Memory B cell (primary cell): Measurements from ENCODE around the gene PITPNM2.
"Not testable (repeated sequence)": the region's sequence is repeated elsewhere in the genome, so short reads cannot be mapped to it uniquely, and the experiment has no call there.

Experiments used
- ATAC-seq: fragments of 150-1000 bp; cut with Tn5 transposase; 2 replicates; pipeline ENCODE4 v1.10.0; 2021; ENCODE audit warnings: low read depth, mild to moderate bottlenecking, moderate library complexity
- DNase-seq, 2 donors: peaks; one replicate each; pipeline ENCODE4 v3.0.0; 2022; ENCODE audit warnings: low spot score in 2 of 2
- H3K27ac Mint-ChIP-seq: one replicate; pipeline ENCODE4 v1.8.0; 2022; ENCODE audit warnings: mild to moderate bottlenecking, moderate library complexity, mixed read lengths
- H3K27me3 Mint-ChIP-seq: one replicate; pipeline ENCODE4 v1.8.0; 2022; ENCODE audit warnings: mixed read lengths
- H3K36me3 Mint-ChIP-seq: one replicate; pipeline ENCODE4 v1.8.0; 2022; ENCODE audit warnings: mild to moderate bottlenecking, mixed read lengths
- H3K4me1 Mint-ChIP-seq: one replicate; pipeline ENCODE4 v1.8.0; 2022; ENCODE audit warnings: mixed read lengths
- H3K4me3 Mint-ChIP-seq: one replicate; pipeline ENCODE4 v1.8.0; 2022; ENCODE audit warnings: mild to moderate bottlenecking, moderate library complexity, mixed read lengths
- H3K9me3 Mint-ChIP-seq: one replicate; pipeline ENCODE4 v1.8.0; 2022; ENCODE audit warnings: mixed read lengths

The PITPNM2 gene

DNA sequence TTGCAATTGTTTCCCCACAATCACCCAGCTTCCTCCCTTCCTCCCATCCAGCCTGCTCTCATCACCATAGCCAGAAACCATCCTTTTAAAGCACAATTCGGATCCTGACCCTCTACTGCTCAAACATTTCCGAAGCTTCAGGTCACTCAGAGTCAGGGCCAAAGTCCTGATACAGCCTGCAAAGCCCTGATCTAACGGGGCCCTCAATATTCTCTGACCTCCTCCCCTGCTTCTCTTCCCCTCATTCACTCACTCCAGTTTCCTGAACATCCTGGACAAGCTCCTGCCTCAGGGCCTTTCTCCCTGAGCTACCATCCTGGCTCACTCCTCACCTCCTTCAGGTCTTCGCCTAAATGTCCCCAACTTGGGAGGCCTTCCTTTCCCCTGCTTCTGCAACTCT lies 46.1 kb downstream of the PITPNM2 start:
- H3K4me3 Mint-ChIP-seq: no peak overlapping the region
- DNase-seq: no peak
- ATAC-seq: no peak
- H3K27ac Mint-ChIP-seq: peak overlapping the region; percentile 82
- H3K36me3 Mint-ChIP-seq: peaks cover 12% of the 10 kb centered on the region
- H3K4me1 Mint-ChIP-seq: peaks cover 37% of the 10 kb centered on the region
- H3K9me3 Mint-ChIP-seq: no peaks in the 10 kb centered on the region
- H3K27me3 Mint-ChIP-seq: no peaks in the 10 kb centered on the region

DNA sequence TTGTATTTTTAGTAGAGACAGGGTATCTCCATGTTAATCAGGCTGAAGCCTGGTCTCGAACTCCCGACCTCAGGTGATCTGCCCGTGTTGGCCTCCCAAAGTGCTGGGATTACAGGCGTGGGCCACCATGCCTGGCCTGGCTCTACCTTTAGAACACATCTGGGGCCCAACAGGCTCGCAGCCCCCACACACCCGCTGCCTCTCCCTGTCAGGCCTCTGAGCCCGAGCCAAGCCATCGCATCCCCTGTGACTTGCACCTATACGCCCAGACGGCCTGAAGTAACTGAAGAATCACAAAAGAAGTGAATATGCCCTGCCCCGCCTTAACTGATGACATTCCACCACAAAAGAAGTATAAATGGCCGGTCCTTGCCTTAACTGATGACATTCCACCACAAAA lies 46.8 kb downstream of the PITPNM2 start:
- ATAC-seq, DNase-seq, H3K9me3 Mint-ChIP-seq, H3K4me3 Mint-ChIP-seq, H3K27ac Mint-ChIP-seq, H3K27me3 Mint-ChIP-seq: not testable (repeated sequence)
- Mint-ChIP-seq H3K36me3 (peaks cover 11% of the 10 kb centered on the region), H3K4me1 (peaks cover 43% of the 10 kb centered on the region)

DNA sequence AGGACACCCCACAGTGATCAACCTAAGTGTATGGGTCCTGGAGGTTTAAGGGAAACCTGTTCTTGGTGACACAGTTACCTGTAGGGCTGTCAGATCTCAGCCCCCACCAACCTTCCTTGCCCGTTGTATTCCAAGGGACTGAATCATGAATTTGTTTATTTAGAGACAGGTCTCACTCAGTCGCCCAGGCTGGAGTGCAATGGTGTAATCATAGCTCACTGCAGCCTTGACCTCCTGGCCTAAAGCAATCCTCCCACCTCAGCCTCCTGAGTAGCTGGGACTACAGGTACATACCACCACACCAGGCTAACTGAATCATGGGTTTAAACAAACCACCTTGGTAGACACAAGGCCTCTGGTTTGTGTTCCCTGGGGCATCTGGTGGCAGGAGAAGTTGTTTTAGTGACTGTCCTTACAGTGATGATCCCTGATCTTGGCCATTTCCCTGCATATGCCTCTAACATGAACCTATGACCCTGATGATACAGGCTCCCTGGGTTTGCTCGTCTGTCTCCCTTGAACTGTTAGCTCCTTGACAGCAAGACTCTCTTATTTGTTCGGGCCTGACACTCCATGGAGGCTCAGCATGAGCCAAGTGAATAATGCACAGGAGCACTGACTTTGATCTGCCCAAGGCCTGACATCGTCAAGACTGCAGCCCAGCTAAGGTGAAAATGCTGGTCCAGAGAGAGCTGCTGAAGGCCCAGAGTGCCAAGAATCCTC lies 47.9 kb downstream of the PITPNM2 start:
- H3K4me3 Mint-ChIP-seq: no peak overlapping the region
- DNase-seq: no peak
- H3K27me3 Mint-ChIP-seq: no peaks in the 10 kb centered on the region
- H3K9me3 Mint-ChIP-seq: no peaks in the 10 kb centered on the region
- peak overlapping the region; percentile 53 for H3K27ac Mint-ChIP-seq
- no peak for ATAC-seq
- H3K4me1 Mint-ChIP-seq: peaks cover 45% of the 10 kb centered on the region
- peaks cover 6% of the 10 kb centered on the region for H3K36me3 Mint-ChIP-seq

DNA sequence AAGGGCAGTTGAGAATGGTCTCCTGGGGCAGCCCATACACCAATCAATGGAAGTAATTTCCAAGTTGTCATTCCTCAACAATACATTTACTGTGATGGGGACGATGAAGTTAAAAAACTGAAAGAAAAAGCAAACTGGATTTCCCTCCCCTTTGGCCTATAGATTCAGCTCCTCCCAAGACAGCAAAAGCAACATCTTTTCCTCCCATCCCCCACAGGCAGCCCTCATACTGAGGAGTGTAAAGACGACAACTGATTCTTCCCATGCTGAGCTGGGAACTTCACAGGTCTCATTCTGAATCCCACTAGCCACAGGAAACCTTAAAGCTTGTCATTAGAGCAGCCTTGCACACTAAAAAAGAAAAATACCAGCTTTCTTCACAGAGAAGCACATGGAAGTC lies 48.5 kb downstream of the PITPNM2 start:
- H3K4me1 Mint-ChIP-seq: peaks cover 44% of the 10 kb centered on the region
- DNase-seq (no peak), ATAC-seq (no peak)
- peaks cover 2% of the 10 kb centered on the region for H3K36me3 Mint-ChIP-seq
- no peaks in the 10 kb centered on the region for H3K27me3 Mint-ChIP-seq
- H3K4me3 Mint-ChIP-seq: no peak overlapping the region
- H3K27ac Mint-ChIP-seq: peak overlapping the region; percentile 53
- no peaks in the 10 kb centered on the region for H3K9me3 Mint-ChIP-seq

DNA sequence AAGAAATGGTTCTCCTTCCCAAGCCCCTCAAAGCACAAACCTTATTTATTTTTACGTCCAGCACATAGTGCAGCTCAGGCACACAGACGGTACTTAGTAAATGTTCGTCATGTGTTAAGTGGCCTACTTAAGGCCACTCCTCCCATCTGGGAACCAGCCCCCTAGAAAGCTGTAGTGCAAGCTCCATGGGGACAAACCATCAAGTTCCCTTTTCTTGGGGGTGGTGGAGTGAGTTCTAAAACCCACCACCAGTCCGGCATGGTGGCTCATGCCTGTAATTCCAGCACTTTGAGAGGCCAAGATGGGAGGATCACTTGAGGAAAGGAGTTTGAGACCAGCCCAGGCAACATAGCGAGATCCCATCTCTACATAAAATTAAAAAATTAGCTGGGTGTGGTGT lies 49.4 kb downstream of the PITPNM2 start:
- H3K27me3 Mint-ChIP-seq: no peaks in the 10 kb centered on the region
- H3K4me3 Mint-ChIP-seq: no peak overlapping the region
- peaks cover 2% of the 10 kb centered on the region for H3K36me3 Mint-ChIP-seq
- H3K27ac Mint-ChIP-seq: no peak overlapping the region
- ATAC-seq (no peak), DNase-seq (no peak)
- peaks cover 37% of the 10 kb centered on the region for H3K4me1 Mint-ChIP-seq
- no peaks in the 10 kb centered on the region for H3K9me3 Mint-ChIP-seq
